GM06990 (cell line): ENCODE results near the gene SERINC4.

ENCODE experiments used
- DNase-seq: peaks from one replicate; pipeline ENCODE4 v3.0.0-alpha.2; 2011; ENCODE audit not compliant: insufficient read length; ENCODE audit errors: extremely low read depth
- H3K27me3 ChIP-seq: replicated peaks from 2 replicates; pipeline ENCODE4 v1.6.0; 2011; ENCODE audit warnings: low read length; ENCODE audit not compliant: control insufficient read depth, insufficient read depth
- H3K36me3 ChIP-seq: 2 replicates; pipeline ENCODE4 v1.5.1; 2011; ENCODE audit warnings: low read length; ENCODE audit not compliant: control insufficient read depth, insufficient read depth
- H3K4me3 ChIP-seq: replicated peaks from 2 replicates; pipeline ENCODE4 v1.5.1; 2011; ENCODE audit warnings: low read depth, mild to moderate bottlenecking, control low read depth, low read length
- CTCF ChIP-seq: IDR thresholded peaks from 2 replicates; pipeline ENCODE4 v1.5.1; 2011; ENCODE audit warnings: low read length, control low read depth, mild to moderate bottlenecking, inconsistent platforms; ENCODE audit not compliant: insufficient read depth, poor library complexity, severe bottlenecking

SERINC4 gene

GRCh38 chr15:43796566-43796965, 3.5 kb downstream of the SERINC4 start:
- DNase-seq, result no peak
- no peak overlapping the region for H3K4me3 ChIP-seq
- no peak for TF ChIP-seq CTCF
- H3K36me3 ChIP-seq, result peaks cover 22% of the 10 kb centered on the region
- no peaks in the 10 kb centered on the region for H3K27me3 ChIP-seq

- TF ChIP-seq CTCF, result no peak
- DNase-seq, result no peak
- Histone ChIP-seq H3K36me3 (peaks cover 22% of the 10 kb centered on the region), H3K4me3 (no peak overlapping the region), H3K27me3 (no peaks in the 10 kb centered on the region)
Measured at GRCh38 chr15:43795997-43796396, 4.0 kb downstream of the SERINC4 start.

DNA sequence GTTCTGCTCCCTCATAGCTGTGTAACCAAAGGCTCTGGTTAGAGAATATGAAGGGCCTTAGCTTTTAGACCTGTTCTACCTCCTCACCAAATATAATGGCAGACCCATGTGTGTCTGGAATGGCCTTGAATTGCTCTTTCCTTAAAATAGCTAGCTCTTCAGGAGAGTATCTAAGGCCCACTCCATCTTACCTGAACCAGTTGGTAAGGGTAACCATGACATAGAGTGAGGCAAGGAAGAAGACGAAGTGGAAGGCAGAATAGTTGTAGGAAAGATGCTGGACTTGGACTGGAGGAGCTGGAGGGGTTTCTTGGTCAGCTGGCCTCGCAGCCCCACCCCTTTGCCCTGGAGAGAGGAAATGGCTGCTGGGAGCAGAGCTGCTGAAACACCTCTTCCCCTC, 4.8 kb downstream of the SERINC4 start:
- no peak for TF ChIP-seq CTCF
- no peak for DNase-seq
- Histone ChIP-seq H3K36me3 (peaks cover 22% of the 10 kb centered on the region), H3K27me3 (no peaks in the 10 kb centered on the region), H3K4me3 (no peak overlapping the region)

DNA sequence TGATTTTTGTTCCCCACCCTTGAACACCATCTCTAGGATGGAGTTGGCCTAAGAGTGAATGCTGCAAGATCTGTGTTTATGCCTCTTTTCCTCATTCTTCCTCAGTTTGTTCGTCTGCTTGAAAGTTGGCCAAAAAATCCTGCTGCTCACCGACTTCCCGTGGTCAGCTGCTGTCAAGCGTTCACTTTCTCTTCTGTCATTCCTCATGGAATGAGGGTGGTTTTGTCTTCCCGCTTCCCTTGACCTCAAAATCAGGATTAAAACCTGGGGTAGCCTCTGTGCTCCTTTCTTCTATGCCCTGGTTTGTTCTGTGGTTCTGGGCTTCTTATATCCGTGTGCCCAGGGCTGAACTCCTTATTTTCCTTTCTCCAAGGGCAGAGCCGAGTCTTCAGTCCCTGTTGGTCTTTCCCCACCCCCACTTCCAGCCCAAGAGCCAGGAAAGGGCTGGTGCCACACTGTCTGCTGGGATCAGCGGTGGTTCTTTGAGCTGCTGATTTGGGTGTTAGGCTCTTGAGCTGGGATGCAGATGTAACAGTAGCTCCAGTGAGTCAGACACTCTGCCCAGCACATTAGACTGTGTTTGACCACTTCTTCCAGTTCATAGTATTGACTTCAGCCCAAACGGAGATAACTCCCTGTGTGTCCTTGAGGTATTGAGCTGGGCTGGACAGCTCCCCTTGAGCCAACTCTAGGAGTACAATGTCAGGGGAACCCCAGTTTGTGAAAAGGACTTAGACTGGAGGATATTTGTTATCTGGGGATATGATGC, 5.6 kb downstream of the SERINC4 start:
- Histone ChIP-seq H3K27me3 (no peaks in the 10 kb centered on the region), H3K36me3 (peaks cover 18% of the 10 kb centered on the region), H3K4me3 (no peak overlapping the region)
- no peak for TF ChIP-seq CTCF
- DNase-seq, result no peak

- DNase-seq, result no peak
- Histone ChIP-seq H3K36me3 (peaks cover 16% of the 10 kb centered on the region), H3K4me3 (peak overlapping the region; percentile 98), H3K27me3 (no peaks in the 10 kb centered on the region)
- TF ChIP-seq CTCF, result no peak
Measured at GRCh38 chr15:43793647-43794046, 6.4 kb downstream of the SERINC4 start.

DNA sequence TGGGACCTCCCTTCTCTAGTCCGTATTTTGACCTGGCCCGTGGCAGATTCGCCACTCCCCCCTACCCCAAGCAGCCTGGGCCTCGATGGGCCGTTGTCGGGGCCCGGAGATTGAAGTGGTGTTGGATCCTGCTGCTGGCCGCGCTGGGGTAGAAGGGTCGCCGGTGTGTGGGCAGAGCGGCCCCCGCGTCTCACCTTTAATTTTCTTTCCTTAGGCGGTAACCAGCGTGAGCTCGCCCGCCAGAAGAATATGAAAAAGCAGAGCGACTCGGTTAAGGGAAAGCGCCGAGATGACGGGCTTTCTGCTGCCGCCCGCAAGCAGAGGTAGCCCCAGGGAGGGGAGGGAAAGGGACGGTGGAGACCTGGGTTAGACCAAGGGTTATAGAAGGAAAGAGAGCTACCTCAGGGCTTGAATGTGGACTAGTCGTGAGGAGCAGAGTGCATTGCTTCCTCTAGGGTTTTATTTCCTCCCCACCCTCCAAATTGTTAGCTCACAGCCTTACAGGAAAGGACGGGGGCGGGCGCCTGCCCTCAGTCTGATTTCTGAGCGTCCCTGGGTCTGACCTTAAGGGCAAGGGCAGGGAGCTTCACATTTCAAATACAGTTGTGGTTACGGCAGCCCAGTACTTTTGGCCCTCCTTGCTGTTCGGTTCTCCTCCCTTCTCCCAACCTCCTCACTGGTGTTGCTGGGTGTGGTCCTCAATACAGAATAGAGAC, 7.1 kb downstream of the SERINC4 start:
- peaks cover 16% of the 10 kb centered on the region for H3K36me3 ChIP-seq
- H3K27me3 ChIP-seq, result no peaks in the 10 kb centered on the region
- TF ChIP-seq CTCF, result no peak
- peak overlapping the region; percentile 98 for H3K4me3 ChIP-seq
- no peak for DNase-seq
